DMS53 treated with DMSO at 0.1 percent for 48 hours (cell line): ENCODE measurements around the gene BMERB1.

Experiments
- DNase-seq: peaks from one replicate; lab custom pipeline; 2025; ENCODE audit not compliant: unreplicated experiment; lab: John Stamatoyannopoulos, UW

BMERB1 gene

DNA sequence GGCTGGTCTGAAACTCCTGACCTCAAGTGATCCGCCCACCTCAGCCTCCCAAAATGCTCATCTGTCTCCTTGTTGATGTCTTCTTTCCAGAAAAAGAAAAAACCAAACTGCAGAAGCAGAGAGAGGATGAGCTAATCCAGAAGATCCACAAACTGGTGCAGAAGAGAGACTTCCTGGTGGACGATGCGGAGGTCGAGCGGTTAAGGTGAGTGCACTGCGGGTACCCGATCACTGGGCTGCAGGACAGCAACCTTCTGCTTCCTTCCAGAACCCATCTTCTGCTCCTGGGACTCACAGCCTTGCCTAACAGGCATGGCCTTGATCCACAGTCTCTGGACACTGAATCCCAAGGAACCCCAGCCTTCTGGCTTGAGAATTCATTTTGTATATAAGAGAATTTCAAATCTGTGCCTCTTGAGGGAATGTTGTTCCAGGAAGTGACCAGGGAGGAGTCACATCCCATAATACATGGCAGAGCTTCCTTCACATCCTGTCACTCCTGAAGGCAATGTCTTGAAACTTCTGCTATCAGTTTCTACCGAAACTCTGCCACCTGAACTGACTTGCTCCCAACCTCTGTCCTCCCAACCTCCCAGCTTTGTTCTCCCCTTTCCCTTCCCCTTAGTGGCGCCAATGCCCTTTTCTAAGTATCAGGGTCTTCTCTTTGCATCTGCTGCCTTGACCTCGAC is 146.9 kb downstream of the BMERB1 start:
- DNase-seq = no peak

DNA sequence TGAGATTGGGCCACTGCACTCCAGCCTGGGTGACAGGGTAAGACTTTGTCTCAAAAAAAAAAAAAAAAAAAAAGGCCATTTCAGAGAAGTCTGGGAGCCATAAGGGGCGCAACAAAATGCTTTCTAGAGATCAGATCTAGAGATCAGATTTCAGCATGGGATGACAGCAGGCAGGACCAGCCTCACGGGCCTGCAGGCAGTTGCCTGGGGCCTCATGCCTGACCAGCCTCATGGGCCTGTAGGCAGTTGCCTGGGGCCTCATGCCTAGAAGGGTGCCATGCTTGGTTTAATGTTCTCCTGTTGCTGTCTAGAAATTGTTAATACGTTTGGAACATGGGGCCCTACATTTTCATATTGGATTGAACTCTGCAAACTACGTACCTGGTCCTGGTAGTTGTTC is 149.1 kb downstream of the BMERB1 start:
- no peak for DNase-seq

DNA sequence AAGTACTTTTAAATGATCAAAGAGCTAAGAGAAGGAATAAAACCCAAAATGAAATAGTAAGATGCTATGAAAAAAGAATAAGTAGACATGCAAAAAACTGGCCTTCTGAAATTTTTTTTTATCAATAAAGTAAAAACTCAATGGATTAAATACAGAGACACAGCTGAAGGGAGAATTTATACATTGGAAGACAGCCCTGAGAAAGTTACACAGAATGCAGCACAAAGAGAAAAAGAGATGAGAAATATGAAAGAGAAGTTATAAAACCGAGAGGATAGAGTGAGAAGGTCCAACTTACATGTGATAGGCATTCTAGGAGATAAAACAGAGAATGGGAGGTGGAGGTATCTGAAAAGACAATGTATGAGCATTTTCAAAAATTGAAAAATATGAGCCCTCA is 151.6 kb downstream of the BMERB1 start:
- no peak for DNase-seq

DNA sequence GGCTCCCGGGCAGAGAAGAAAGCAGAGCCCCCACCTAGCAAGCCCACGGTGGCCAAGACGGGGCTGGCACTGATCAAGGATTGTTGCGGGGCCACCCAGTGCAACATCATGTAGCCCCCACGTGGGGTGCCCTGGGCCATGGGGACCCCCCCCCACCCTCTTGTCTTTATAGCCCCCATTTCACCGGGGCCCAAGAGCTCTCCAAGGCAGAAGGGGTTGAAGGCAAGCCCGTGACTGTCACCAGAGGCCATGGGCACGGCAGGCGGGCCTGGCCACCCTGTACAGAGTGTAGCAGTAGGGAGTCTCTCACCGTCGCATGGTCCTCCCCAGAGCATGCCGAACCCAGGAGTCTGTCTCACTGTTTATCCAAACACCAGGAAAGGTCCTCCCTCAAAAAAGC is 152.3 kb downstream of the BMERB1 start:
- DNase-seq = no peak

DNA sequence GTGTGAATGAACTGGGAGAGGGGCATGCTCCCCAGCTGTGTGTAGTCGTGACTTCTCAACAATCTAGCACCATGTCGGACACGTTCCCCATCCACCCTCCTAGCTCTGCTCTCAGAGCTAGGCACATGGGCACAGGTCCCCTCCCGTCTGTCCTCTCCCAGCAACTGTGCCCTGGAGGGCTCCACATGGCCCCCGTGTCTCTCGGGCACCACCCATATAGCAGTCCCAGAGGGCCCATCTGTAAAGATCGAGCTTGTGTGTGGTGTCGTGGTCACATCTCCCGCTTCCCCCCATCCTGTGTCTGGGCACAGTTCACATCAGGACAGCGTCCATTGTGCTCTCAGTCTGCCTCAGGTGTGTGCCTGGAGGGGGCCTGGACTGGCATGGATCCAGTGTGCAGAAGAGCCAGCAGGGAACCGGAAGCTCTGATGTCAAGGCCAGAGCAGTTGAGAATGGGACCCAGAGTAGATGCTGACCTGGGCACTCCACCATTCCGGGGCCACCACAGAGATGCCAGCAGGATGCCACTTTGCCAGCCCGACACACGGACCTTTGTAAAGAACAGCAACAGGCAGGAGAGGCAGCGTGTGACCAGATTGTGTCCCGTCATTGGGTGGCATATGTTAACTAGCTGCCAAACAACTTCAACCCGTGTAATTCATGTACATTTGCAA is 152.9 kb downstream of the BMERB1 start:
- no peak for DNase-seq

DNA sequence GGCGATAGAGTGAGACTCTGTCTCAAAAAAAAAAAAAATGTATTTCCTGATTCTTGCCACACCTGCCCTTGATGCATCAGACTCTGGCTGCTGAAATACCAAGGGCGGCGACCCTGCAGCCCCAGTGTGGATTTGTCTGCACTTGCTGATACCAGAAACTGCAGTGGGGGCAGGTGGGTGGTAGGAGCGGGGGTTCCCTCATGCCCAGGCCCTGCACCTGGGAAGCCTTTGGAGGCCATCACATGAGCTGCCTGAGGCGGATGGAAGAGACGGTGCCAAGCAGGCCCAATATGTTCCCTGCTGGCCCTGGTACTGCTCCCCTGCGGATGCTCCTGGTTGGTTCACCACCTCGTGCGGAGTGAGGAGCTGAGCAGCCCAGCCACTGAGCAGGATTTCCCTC is 157.9 kb downstream of the BMERB1 start:
- no peak for DNase-seq

DNA sequence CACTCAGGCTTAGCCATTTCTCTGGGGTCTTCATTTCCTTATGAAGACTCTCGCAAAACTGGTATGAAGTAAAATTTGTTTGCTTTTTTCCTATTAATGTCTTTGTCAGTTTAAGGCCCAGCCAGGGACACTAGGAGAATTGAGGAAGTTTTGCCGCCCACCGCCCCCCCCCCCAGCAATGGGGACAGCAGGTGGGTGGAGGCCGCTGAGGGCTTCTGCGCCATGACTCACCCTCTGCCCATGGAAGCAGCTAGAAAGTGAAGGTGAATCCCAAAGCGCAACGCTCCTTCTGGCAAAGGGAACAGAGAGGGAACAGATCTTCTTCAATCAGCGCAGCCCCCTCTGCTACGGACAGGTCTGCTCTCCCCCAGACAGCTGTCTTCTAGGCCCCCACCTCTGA is 158.8 kb downstream of the BMERB1 start:
- DNase-seq = no peak

DNA sequence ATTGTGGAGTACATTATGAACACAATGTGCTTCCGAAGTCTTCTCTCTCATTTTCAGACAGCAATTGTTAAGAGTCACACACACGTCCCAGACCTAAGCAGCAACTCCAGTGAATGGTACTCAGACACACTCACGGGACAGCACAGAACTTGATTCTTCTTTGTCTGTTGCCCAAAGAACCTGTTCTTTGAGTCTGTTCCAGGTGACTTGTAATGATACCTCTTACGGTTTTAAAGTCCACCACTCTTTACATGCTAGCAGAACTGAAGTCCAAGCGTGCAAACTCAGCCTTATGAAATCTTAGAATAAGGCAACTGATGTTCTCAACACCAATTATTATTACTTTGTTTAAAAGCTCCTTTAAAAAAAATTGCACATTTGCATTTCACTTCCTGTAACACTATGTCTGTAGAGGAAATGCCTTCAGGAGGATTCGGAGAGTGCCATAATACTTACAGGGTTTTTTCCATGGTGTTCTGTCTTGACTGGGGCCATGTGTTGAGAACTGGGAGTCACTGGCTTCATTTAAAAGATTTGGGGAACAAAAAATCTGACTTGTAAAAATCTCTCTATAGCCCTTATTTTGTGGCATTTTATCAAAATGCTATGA is 160.4 kb downstream of the BMERB1 start:
- DNase-seq = peak; percentile 37

DNA sequence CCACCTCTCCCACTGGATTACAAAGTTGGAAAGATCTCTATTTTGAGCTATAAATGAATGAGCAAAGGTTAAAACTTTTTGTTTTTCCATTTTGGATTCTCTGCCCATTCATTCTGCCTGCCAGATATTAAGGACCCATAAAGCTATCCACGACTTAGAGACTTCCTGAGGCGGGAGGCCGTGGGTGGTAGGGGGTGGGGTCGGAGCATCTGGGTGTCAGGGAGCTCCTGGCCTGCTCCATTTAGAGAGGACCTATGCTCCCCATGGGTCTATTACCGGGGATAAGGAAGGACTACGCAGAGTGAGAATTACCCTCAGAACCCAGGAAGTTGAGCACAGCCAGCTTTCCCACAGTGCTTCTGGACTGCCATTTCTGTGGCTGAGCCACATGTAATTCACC is 162.7 kb downstream of the BMERB1 start:
- no peak for DNase-seq

DNA sequence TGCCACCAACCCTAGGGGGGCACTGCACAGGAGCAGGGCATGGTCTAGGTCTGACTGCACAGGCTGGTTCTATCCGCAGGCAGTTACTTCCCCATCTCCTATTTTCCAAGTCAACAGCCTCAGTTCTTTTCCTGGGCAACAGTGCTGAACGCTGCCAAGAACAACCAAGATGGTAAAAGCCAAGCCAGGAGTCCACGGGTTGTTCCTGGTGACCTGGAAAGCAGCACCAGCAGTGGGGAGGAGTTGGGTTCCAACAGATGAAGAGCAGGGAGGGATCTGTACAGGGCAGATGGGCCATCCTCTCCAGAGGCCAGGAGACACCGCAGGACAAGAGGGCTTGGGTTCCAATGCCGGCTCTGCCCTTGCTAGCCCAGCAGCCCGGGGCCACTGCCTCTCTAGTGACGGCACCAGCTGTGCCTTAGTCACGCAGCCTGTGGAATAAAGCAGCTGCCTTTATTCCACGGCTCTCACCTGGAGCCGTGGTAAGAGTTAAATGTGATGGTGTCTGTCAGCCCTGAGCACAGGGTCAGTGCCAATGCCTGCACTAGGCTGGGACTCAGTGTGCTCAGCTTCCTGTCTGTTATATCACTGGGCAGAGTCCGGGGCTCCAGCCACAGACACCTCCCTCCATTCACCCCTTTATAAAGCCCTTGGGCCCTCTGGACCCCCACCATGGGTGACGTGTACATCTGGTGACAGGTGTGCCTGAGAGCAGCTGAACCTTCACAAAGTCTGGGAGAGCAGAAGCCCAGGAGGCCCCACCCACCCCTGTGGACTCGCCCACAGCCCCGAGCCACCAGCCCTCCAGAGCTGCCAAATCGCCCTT is 163.6 kb downstream of the BMERB1 start:
- DNase-seq = no peak

DNA sequence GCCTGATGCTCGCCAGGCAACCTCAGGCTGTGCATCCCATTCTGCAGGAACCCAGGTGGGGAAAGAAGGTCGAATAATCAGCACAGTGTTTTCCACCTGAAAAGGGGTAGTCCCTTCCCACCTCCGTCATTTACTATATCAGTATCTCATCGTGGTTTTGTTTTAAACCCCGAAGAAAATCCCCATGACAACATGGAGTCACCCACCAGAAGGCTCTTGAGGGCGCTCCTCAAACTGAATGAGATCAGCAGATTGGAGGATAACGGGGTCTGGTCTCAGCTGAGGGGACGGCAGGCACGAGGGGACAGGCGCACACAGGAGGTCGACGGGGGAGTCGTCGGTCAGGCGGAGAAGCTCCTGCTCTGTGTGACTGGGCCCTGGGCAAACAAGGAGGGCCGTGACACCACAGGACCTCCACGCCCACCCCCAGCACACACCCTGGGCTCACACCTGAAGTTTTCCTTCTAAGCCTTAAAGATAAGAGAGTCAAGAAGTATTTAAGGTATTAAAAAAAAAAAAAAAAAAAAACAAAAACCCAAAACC is 164.3 kb downstream of the BMERB1 start:
- DNase-seq = no peak

DNA sequence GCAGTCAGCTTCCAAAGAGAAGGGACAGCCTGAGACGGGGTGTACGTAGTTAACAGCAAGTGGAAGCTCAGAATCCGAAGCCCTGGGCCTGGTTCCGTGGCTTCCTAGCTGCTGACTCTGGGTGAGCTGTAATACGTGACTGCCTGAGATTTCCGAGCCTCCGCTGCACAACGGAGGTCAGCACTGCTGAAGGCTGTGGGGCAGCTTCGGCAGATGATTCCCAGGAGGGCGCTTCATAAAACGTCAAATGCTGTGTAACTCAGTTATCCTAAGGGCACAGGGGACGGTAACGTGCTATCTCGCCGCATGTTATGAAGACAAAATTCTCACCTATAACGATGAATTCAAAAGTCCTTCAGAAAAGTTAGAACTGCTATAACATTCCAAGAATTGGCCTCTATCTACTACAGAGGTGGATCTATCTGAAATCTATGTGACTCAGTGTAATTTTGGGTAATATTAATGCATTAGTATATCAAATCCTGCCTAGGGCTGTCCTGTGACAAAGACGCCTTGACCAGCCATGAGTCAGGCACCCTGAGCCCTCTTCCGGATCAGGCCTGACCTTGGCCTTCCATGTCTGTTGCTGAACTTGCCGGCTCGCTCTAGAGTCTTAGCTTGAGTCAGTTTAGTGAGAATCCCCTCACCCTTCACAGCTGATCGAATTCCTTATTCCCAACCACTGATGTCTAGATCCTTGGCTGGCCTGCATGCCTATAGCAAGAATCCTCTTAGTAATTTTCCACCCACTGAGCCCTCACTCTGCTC is 165.1 kb downstream of the BMERB1 start:
- DNase-seq = no peak

DNA sequence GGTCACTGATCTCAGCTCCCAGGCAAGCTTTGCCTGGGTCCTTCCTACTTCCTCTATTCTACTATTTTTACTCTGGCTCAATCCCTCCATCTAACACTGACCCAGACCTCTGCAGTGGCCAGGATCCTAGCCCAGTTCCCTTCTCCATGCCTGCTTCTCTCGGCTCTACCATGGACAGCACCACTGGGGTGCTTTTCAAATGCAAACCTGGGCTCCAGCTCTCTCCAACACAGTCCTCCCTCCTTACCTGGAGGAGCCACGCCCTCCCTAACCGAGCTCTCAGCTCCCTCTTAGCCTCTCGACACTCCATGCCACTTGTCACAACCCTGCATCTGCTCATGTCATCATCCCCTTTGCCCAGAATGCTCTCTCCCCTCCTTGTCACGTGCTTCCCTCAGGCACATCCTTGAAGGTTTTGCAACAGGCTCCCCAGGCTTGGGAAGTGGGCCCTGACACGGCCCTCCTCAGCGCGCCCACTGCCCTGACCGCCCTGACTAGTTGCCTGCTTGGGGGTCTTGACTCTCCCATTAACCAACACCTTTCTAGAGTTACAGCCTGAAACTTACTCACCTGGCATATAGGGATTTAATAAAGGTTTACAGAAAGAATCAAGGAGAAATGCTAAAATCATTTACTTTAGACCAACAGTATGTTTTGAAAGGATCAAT is 167.0 kb downstream of the BMERB1 start:
- DNase-seq = no peak

DNA sequence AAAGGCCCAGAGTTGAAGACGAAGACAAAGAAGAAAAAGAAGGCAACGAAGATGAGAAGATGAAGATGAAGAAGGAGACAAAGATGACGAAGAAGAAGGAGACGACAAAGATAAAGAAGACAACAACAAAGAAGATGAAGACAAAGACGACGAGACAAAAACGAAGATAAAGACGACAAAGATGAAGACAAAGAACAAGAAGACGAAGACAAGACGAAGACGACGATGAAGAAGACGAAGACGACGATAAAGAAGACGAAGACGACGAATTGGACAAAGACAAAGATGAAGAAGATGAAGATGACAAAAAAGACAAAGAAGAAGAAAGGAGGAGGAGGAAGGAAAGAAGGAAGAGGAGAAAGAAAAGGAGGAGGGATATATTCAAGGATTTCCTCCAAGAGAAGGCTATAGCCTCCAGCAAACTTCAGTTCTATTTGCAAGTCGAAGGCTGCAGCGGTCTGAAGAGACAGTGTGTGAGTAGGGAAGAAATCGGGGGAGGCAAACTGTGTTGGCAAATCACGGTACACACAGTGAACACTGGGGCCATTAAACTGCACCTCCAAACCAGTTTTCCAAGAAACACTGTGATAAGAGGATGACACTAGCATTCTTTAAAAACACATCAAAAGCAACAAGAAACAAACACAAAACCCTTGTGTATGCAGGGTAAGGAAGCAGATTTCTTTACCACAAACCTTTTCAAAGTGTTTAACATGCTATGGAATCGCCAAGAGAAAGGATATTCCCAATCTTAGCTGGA is 168.1 kb downstream of the BMERB1 start:
- DNase-seq = no peak

DNA sequence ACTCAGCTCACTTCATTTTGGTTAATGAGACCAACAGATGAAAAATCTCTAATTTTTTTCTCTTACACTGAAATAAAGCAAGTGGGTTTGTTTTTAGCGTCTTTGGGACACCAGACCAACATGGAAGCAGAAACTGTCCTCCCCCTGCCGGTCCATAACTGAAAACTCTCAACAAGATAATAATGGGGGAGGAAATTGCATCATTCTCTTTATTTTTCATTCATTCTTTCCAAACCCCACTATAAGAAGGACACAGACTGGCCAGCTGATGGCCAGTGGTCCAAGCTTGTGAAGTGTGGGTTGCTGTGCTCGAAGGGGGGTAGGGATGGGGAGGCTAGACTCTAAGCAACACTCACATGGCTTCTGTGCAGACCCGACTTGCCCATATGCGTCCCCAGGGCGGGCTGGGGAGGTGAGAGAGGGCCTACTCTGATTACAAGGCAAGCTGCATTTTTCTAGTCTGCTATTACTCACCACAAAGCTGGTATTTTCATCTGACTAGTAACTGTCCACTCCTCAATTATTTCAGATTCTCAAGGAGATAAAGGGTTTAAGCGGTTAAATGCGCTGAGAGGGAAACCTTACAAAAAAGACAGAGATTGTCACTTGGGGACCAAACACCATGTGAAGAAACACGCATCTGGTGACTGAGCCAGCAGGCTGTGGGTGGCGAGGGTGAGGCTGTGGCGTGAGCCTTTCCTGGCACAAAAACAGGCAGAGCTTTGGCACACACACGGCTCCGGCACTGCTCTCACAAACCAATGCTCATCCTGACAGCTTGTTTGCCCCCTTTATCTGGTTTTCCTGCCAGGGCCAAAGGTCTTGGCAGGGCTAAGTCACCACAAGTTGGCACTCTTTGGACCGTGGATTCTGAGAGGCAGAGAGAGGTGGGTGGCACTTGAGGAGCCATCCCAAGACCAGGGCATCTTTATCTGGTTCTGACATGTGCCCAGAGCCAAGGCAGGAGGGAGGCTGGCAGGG is 170.4 kb downstream of the BMERB1 start:
- no peak for DNase-seq

DNA sequence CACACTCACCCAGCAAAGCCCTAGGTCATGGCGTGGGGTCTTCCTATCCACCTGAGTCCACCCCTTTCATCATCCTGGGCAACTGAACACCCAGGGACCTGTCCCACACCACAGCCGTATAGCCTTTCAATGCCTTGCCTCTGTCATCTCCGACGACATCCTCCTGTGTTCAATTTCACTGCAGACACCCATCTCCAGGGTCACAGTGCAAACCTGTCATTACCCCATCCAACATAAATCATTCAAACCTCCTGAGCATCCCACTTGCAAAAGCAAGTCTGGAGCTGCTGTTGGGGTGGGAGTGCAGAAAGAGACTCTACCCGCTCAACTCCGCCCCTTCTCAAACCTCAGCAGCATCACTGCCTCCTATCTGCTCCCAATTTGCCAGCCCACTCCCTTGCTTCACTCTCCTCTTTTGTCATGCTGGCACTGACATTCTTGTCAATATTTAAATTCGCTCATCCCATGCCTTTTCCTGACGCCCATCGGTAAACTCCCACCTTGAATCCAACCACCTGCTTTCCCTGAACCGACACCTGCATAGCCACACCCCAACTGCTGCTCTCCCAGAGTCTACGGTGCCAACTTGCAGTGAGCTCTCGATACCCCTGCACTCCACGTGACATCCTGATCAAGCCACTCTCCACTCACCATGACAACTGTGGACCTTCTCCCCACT is 171.6 kb downstream of the BMERB1 start:
- no peak for DNase-seq

DNA sequence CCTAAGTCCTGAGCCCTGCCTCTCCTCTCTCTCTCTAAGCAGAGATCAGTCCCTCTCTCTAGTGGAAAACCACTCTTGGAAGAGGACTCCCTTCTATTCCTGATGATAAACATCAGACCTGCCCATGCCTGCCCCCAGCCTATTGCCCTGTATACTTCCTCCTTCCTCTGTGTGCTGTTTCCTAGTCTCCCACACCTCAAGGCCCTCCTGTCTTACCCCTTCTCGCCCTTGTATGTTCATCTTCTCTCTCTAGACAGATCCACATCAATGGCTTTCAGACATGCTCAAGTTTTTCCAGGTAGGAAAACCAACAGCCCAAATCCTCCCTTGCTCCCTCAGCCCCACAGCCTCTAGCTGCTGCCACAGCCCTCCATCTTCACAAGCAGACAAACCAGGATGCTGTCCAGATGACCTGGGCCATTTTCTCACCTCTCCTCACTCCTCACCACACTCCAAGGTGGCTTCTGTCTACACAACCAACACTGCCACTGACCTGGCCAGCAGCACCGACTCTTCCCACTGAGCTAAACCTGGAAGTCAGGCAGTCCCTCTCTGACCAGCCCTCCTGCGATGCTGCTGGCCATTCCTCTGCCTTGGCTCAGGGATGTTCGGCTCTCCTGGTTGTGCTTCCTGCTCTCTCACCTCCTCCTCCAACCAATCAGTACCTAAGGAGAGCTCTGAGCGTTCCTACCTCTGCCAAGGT is 172.3 kb downstream of the BMERB1 start:
- DNase-seq = no peak
